Liver (tissue), 9 donors: ENCODE results near the gene ETF1. TPM values are rescaled to one million over a fixed set of nuclear protein-coding genes. Genes with fewer than 3 reads are reported as not detected.

ENCODE experiments used
- DNase-seq: peaks from one replicate; pipeline ENCODE4 v3.0.0-alpha.2; 2017; ENCODE audit warnings: low spot score
- H3K27ac ChIP-seq, 2 donors: one replicate each; pipeline ENCODE4 v1.7.0; 2013; ENCODE audit warnings: inconsistent platforms in 2 of 2, low read length in 2 of 2, control low read depth in 1 of 2, low read depth in 1 of 2, mild to moderate bottlenecking in 1 of 2
- H3K27me3 ChIP-seq, 4 donors: one replicate each; pipeline versions ENCODE4 v1.6.1 to v1.7.0; 2013; ENCODE audit warnings: low read length in 3 of 4, inconsistent platforms in 1 of 4, mild to moderate bottlenecking in 1 of 4, moderate library complexity in 1 of 4; ENCODE audit not compliant: control insufficient read depth in 4 of 4, insufficient read depth in 4 of 4
- H3K36me3 ChIP-seq, 4 donors: one replicate each; pipeline versions ENCODE4 v1.6.1 to v1.7.0; 2013; ENCODE audit warnings: low read length in 3 of 4, mild to moderate bottlenecking in 3 of 4, low read depth in 1 of 4, moderate library complexity in 1 of 4; ENCODE audit not compliant: control insufficient read depth in 4 of 4, insufficient read depth in 3 of 4
- H3K4me1 ChIP-seq, 4 donors: one replicate each; pipeline versions ENCODE4 v1.6.1 to v1.7.0; 2013; ENCODE audit warnings: low read length in 3 of 4, mild to moderate bottlenecking in 3 of 4, moderate library complexity in 1 of 4; ENCODE audit not compliant: control insufficient read depth in 4 of 4, insufficient read depth in 4 of 4
- H3K4me3 ChIP-seq, 3 donors: one replicate each; pipeline versions ENCODE4 v1.6.1 to v1.7.0; 2013; ENCODE audit warnings: low read length in 3 of 3, control low read depth in 1 of 3, low read depth in 1 of 3, mild to moderate bottlenecking in 1 of 3
- H3K9ac ChIP-seq, 2 donors: one replicate each; pipeline ENCODE4 v1.7.0; 2013; ENCODE audit warnings: low read length in 2 of 2, mild to moderate bottlenecking in 2 of 2, moderate library complexity in 2 of 2, control low read depth in 1 of 2, low read depth in 1 of 2
- H3K9me3 ChIP-seq, 4 donors: one replicate each; pipeline versions ENCODE4 v1.6.1 to v1.7.0; 2013; ENCODE audit warnings: low read length in 3 of 4; ENCODE audit not compliant: control insufficient read depth in 4 of 4
- GABPA ChIP-seq, 2 donors: IDR thresholded peaks in 1 of 2; conservative IDR thresholded peaks in 1 of 2; 2 replicates each; pipeline ENCODE4 v1.6.1; 2016; ENCODE audit warnings: antibody characterized with exemption in 2 of 2, mild to moderate bottlenecking in 1 of 2, moderate library complexity in 1 of 2
- MAX ChIP-seq: IDR thresholded peaks from 2 replicates; pipeline ENCODE4 v1.6.1; 2016; ENCODE audit warnings: antibody characterized with exemption
- NR2F2 ChIP-seq: IDR thresholded peaks from 2 replicates; pipeline ENCODE4 v1.6.1; 2016; ENCODE audit warnings: antibody characterized with exemption
- RAD21 ChIP-seq, 2 donors: IDR thresholded peaks; 2 replicates each; pipeline ENCODE4 v1.6.1; 2016; ENCODE audit warnings: antibody characterized with exemption in 2 of 2, mild to moderate bottlenecking in 2 of 2
- REST ChIP-seq: IDR thresholded peaks from 2 replicates; pipeline ENCODE4 v1.6.1; 2016; ENCODE audit warnings: antibody characterized with exemption, mild to moderate bottlenecking
- RXRA ChIP-seq, 2 donors: IDR thresholded peaks; 2 replicates each; pipeline ENCODE4 v1.6.1; 2017 to 2018; ENCODE audit warnings: antibody characterized with exemption in 2 of 2, mild to moderate bottlenecking in 1 of 2
- ZBTB33 ChIP-seq: IDR thresholded peaks from 2 replicates; pipeline ENCODE4 v1.6.1; 2016; ENCODE audit warnings: antibody characterized with exemption
- WGBS: extraction: QIAGEN DNeasy Blood & Tissue Kit; methylation state at CpG from one replicate; pipeline ENCODE4 v1.1.7; 2013; 5-methylcytosine and 5-hydroxymethylcytosine counted together
- polyA plus RNA-seq, 2 donors: library from polyadenylated mRNA; stranded (reverse) in 1 of 2; unstranded in 1 of 2; fragments of 200-250 nt in 1 of 2; fragments of >200 nt in 1 of 2; fragmentation: Nextera tagmentation in 1 of 2; extraction: Ambion mirVana in 1 of 2; gene quantifications; one replicate each; pipeline versions ENCODE4 v1.2.1 to v1.2.3, GENCODE V29; 2013 to 2015
- total RNA-seq, 2 donors: library from RNA; depleted of rRNA; stranded (reverse); fragments of >200 nt; gene quantifications; one replicate each; pipeline ENCODE4 v1.2.3, GENCODE V29; 2014
- donor health status: healthy.
- donor health status: healthy.
- donor health status: healthy.
- donor health status: healthy.
- donor health status: healthy.

ETF1 gene
- total and polyA plus RNA-seq, 4 donors: 21.7 to 39.7 (median 31.1) TPM

GRCh38 chr5:138566792-138567191, 23.8 kb upstream of the ETF1 start (continued):
- no peak for TF ChIP-seq ZBTB33
- peak; percentile 31 to 51 for TF ChIP-seq RXRA (IDR thresholded peaks at IDR 0.05)

GRCh38 chr5:138565100-138565821, 22.2 kb upstream of the ETF1 start:
- no peak for DNase-seq
- peaks cover 13 to 37% (median 33%) of the 10 kb centered on the region in 4 donors for H3K4me1 ChIP-seq
- TF ChIP-seq GABPA (IDR thresholded peaks at IDR 0.05 in 1 of 2, conservative IDR thresholded peaks at IDR 0.05 in 1 of 2) (no peak), RAD21 (IDR thresholded peaks at IDR 0.05) (no peak), MAX (no peak)
- WGBS: 84% methylated on average over 7 of the region's 7 CpGs
- no peaks in the 10 kb centered on the region for H3K9me3 ChIP-seq
- peaks cover 16 to 76% (median 58%) of the 10 kb centered on the region in 4 donors for H3K36me3 ChIP-seq
- no peaks in the 10 kb centered on the region for H3K27me3 ChIP-seq
- no peak overlapping the region for H3K4me3 ChIP-seq
- H3K9ac ChIP-seq: no peak overlapping the region
- no peak overlapping the region for H3K27ac ChIP-seq

GRCh38 chr5:138564242-138564641, 21.2 kb upstream of the ETF1 start:
- no peak overlapping the region for H3K9ac ChIP-seq
- H3K27ac ChIP-seq: no peak overlapping the region
- TF ChIP-seq NR2F2: no peak
- H3K4me1 ChIP-seq: peaks cover 11 to 29% (median 25%) of the 10 kb centered on the region in 4 donors
- peaks cover 21 to 78% (median 58%) of the 10 kb centered on the region in 4 donors for H3K36me3 ChIP-seq
- H3K9me3 ChIP-seq: no peaks in the 10 kb centered on the region
- 94% methylated on average over 9 of the region's 9 CpGs for WGBS
- H3K27me3 ChIP-seq: no peaks in the 10 kb centered on the region
- no peak for DNase-seq
- no peak overlapping the region for H3K4me3 ChIP-seq

- no peak for DNase-seq
- Histone ChIP-seq H3K27ac (no peak overlapping the region), H3K4me3 (no peak overlapping the region), H3K9ac (no peak overlapping the region), H3K4me1 (peaks cover 7 to 22% (median 18%) of the 10 kb centered on the region in 4 donors), H3K36me3 (peaks cover 24 to 78% (median 58%) of the 10 kb centered on the region in 4 donors), H3K27me3 (no peaks in the 10 kb centered on the region), H3K9me3 (no peaks in the 10 kb centered on the region)
- WGBS: 89% methylated on average over 3 of the region's 3 CpGs
- TF ChIP-seq REST: no peak
These were observed 20.5 kb upstream of the ETF1 start for GRCh38 chr5:138563340-138564118.
